ENCODE measurements around the gene HNRNPF. TPM values are rescaled to one million over a fixed set of nuclear protein-coding genes. Genes with fewer than 3 reads are reported as not detected.

HNRNPF gene
- polyA plus RNA-seq, 2 of the 4 experiments (the other 2 are of a cell fraction) = 228 to 271 TPM

DNA sequence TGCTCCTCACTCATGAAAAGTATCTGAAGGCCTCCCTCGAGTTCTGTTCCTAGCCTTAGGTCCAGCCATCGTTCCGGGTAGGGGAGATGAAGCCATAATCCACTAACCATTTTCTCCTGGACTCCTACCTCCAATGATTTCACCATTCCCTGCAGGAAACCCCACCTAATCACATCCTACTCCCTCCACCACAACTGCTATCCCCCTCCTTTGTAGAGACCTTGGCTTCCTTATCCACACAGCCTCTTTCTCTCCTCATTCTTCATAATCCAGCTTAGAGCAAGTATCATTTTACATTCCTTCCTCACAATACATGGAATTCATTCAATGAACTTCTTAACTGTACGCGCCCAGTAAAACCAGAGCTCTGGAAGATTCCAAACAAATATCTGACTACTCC is 18.7 kb downstream of the HNRNPF start:
- Histone ChIP-seq H3K4me1 (peaks cover 34% of the 10 kb centered on the region), H3K9me3 (no peaks in the 10 kb centered on the region), H3K4me2 (no peak overlapping the region), H3K4me3 (no peak overlapping the region), H3K27ac (0 out of 6 replicates have a peak overlapping the region, but pooled peaks of 1 of the 2 experiments have one; percentile 9)
- WGBS (ENCODE audit: missing lambda C conversion rate) = 94% methylated on average over 5 of the region's 5 CpGs
- DNase-seq (ENCODE audit: low read depth in 1 of 2, low spot score in 1 of 2) (no peak), FAIRE-seq (no peak), ATAC-seq (0 out of 6 replicates have a peak, but pooled peaks of 1 of the 2 experiments have one; percentile 4)
- POLR2A ChIA-PET = interaction anchor here (0.7 kb wide), 1 partner anchor 19 kb away, joined by 4 read pairs; the partner anchor contains the start of gene HNRNPF
- CTCF ChIA-PET = interaction anchor here (0.6 to 2.0 kb wide), 15 partner anchors 9 to 83 kb away, joined by 3 to 12 read pairs (median 3); partner anchors contain the start of gene FXYD4
- TF ChIP-seq CTCF (IDR thresholded peaks at IDR 0.05) (no peak), TP53 (CRISPR knock-in tag; IDR thresholded peaks at IDR 0.05) (no peak), SMC3 (IDR thresholded peaks at IDR 0.05) (no peak), EHMT2 (IDR thresholded peaks at IDR 0.05; ENCODE audit: low read depth) (no peak), RNF2 (IDR thresholded peaks at IDR 0.05; ENCODE audit: borderline replicate concordance, low read depth) (no peak), FOSL2 (IDR thresholded peaks at IDR 0.05) (no peak), FOSL2 (CRISPR knock-in tag; IDR thresholded peaks at IDR 0.05) (no peak), ZSCAN20 (CRISPR knock-in tag; IDR thresholded peaks at IDR 0.05) (no peak), PHF8 (IDR thresholded peaks at IDR 0.05; ENCODE audit: borderline replicate concordance, low read depth) (no peak)
- TF ChIP-seq, protein P1, sequence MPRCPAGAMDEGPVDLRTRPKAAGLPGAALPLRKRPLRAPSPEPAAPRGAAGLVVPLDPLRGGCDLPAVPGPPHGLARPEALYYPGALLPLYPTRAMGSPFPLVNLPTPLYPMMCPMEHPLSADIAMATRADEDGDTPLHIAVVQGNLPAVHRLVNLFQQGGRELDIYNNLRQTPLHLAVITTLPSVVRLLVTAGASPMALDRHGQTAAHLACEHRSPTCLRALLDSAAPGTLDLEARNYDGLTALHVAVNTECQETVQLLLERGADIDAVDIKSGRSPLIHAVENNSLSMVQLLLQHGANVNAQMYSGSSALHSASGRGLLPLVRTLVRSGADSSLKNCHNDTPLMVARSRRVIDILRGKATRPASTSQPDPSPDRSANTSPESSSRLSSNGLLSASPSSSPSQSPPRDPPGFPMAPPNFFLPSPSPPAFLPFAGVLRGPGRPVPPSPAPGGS (IDR thresholded peaks at IDR 0.05) = no peak

DNA sequence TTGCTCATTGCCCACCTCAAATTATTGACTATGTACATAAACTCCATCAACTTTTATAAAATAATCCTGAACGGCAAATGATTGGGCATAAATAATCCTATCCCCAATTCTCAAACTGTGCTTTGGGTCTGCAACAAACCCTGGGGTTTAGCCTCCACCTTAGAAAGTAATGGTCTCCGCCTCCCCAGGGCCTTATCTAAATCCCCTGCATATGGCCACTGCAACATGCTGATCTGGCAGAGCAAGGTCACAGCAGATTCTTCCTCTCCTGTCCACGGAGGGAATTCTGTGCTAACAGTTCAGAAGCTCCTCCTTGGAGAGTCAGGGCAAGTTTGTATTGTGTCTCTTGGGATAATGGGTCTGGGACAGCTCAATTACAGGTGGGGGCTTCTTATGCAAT is 19.1 kb downstream of the HNRNPF start:
- Histone ChIP-seq H3K27ac (no peak overlapping the region), H3K4me2 (no peak overlapping the region), H3K4me1 (peaks cover 29% of the 10 kb centered on the region), H3K4me3 (no peak overlapping the region), H3K9me3 (no peaks in the 10 kb centered on the region)
- WGBS (ENCODE audit: missing lambda C conversion rate) = 72% methylated on average over 3 of the region's 3 CpGs
- DNase-seq (ENCODE audit: low read depth in 1 of 2, low spot score in 1 of 2) = no peak
- POLR2A ChIA-PET = no interaction called here
- no peak for TF ChIP-seq HOXB13 (CRISPR knock-in tag; IDR thresholded peaks at IDR 0.05; ENCODE audit: low read depth)
- no peak for TF ChIP-seq FOSL2 (IDR thresholded peaks at IDR 0.05)
- TF ChIP-seq FOSL2 (CRISPR knock-in tag; IDR thresholded peaks at IDR 0.05) = no peak
- TF ChIP-seq, protein P1 (IDR thresholded peaks at IDR 0.05) = no peak
- TF ChIP-seq CHD2 (IDR thresholded peaks at IDR 0.05; ENCODE audit: low read length, partially characterized antibody) = no peak
- TF ChIP-seq TFCP2L1 (CRISPR knock-in tag; IDR thresholded peaks at IDR 0.05) = no peak
- TF ChIP-seq GATA3 (IDR thresholded peaks at IDR 0.05; ENCODE audit: borderline replicate concordance) = no peak
- TF ChIP-seq RNF2 (IDR thresholded peaks at IDR 0.05; ENCODE audit: borderline replicate concordance, low read depth) = no peak
- TF ChIP-seq KDM5A (IDR thresholded peaks at IDR 0.05) = no peak
- no peak for TF ChIP-seq FOSB (CRISPR knock-in tag; IDR thresholded peaks at IDR 0.05)
- no peak for TF ChIP-seq MYC (IDR thresholded peaks at IDR 0.05; ENCODE audit: borderline replicate concordance, low read length)
- TF ChIP-seq ZFP36 (IDR thresholded peaks at IDR 0.05; ENCODE audit: borderline replicate concordance, partially characterized antibody) = no peak
- no peak for TF ChIP-seq HOXB5 (CRISPR knock-in tag; IDR thresholded peaks at IDR 0.05)
- TF ChIP-seq BHLHE40 (IDR thresholded peaks at IDR 0.05; ENCODE audit: low read depth, low read length) = no peak
- no peak for TF ChIP-seq TP53 (CRISPR knock-in tag; IDR thresholded peaks at IDR 0.05)
- TF ChIP-seq EHMT2 (IDR thresholded peaks at IDR 0.05; ENCODE audit: low read depth) = no peak
- no peak for TF ChIP-seq ATOH8 (CRISPR knock-in tag; IDR thresholded peaks at IDR 0.05; ENCODE audit: low read depth)
- no peak for TF ChIP-seq CEBPB (IDR thresholded peaks at IDR 0.05)
- no peak for TF ChIP-seq RFX5 (IDR thresholded peaks at IDR 0.05)
- CTCF ChIA-PET = interaction anchor here (0.6 to 2.0 kb wide), 9 partner anchors 8 to 83 kb away, joined by 3 to 12 read pairs (median 3); partner anchors contain the start of gene FXYD4
- no peak for ATAC-seq
- no peak for FAIRE-seq

Measured in A549 (cell line).